Chondrocyte (in vitro differentiated cells): ENCODE results near the gene ZNF597. TPM values are rescaled to one million over a fixed set of nuclear protein-coding genes. Genes with fewer than 3 reads are reported as not detected.

Experiments used
- DNase-seq: peaks from one replicate; pipeline ENCODE4 v3.0.0; 2021; ENCODE audit warnings: mixed read lengths, low spot score
- H3K27ac Mint-ChIP-seq: one replicate; pipeline ENCODE4 v1.8.0; 2021; ENCODE audit warnings: mild to moderate bottlenecking, moderate library complexity, mixed read lengths; ENCODE audit not compliant: unreplicated experiment
- H3K27me3 Mint-ChIP-seq: 2 replicates; pipeline ENCODE4 v1.8.0; 2021; ENCODE audit warnings: low read depth, mixed read lengths
- H3K36me3 Mint-ChIP-seq: 2 replicates; pipeline ENCODE4 v1.8.0; 2021; ENCODE audit warnings: low read depth, mixed read lengths
- H3K4me1 Mint-ChIP-seq: 2 replicates; pipeline ENCODE4 v1.8.0; 2021; ENCODE audit warnings: low read depth, mild to moderate bottlenecking, mixed read lengths
- H3K4me3 Mint-ChIP-seq: one replicate; pipeline ENCODE4 v1.8.0; 2021; ENCODE audit warnings: mild to moderate bottlenecking, moderate library complexity, mixed read lengths; ENCODE audit not compliant: unreplicated experiment
- H3K9me3 Mint-ChIP-seq: 2 replicates; pipeline ENCODE4 v1.8.0; 2021; ENCODE audit warnings: low read depth, mixed read lengths
- total RNA-seq: library from RNA; stranded (reverse); gene quantifications from 3 replicates; pipeline ENCODE4 v1.2.1, GENCODE V29; 2021
- TF ChIP-seq, protein P1 (sequence below): fragments of 200-600 bp; sonication (generic); IDR thresholded peaks from 2 replicates; pipeline ENCODE4 v1.5.0; 2021; ENCODE audit warnings: antibody characterized with exemption, mild to moderate bottlenecking, moderate library complexity

ZNF597 gene
- total RNA-seq, 1 donor from 2014 or later, result 2.5 TPM

DNA sequence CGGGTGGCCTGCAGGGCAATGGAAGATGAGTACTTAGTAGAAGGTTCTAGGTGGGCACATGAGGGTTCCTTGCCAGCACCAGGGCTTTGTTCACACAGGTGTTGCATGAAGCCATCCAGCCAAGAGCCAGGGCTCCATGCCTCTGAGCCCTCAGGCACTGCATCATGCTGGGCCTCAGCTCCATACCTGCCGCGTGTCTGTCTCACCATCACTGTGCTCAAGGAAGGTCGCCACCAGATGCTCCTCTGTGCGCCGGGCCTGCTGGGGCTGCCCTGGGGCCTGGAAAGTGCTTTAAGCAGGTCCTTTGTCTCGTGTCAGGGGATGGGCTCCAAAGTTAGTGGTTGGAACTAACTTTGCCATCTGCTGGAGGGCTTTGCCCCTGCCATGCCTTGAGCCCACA is 26.4 kb upstream of the ZNF597 start:
- no peak overlapping the region for H3K27ac Mint-ChIP-seq
- no peak for DNase-seq
- no peaks in the 10 kb centered on the region for H3K9me3 Mint-ChIP-seq
- peaks cover 16% of the 10 kb centered on the region for H3K4me1 Mint-ChIP-seq
- no peaks in the 10 kb centered on the region for H3K27me3 Mint-ChIP-seq
- no peak overlapping the region for H3K4me3 Mint-ChIP-seq
- H3K36me3 Mint-ChIP-seq, result peaks cover 5% of the 10 kb centered on the region
- TF ChIP-seq, protein P1, sequence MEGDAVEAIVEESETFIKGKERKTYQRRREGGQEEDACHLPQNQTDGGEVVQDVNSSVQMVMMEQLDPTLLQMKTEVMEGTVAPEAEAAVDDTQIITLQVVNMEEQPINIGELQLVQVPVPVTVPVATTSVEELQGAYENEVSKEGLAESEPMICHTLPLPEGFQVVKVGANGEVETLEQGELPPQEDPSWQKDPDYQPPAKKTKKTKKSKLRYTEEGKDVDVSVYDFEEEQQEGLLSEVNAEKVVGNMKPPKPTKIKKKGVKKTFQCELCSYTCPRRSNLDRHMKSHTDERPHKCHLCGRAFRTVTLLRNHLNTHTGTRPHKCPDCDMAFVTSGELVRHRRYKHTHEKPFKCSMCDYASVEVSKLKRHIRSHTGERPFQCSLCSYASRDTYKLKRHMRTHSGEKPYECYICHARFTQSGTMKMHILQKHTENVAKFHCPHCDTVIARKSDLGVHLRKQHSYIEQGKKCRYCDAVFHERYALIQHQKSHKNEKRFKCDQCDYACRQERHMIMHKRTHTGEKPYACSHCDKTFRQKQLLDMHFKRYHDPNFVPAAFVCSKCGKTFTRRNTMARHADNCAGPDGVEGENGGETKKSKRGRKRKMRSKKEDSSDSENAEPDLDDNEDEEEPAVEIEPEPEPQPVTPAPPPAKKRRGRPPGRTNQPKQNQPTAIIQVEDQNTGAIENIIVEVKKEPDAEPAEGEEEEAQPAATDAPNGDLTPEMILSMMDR, result no peak

DNA sequence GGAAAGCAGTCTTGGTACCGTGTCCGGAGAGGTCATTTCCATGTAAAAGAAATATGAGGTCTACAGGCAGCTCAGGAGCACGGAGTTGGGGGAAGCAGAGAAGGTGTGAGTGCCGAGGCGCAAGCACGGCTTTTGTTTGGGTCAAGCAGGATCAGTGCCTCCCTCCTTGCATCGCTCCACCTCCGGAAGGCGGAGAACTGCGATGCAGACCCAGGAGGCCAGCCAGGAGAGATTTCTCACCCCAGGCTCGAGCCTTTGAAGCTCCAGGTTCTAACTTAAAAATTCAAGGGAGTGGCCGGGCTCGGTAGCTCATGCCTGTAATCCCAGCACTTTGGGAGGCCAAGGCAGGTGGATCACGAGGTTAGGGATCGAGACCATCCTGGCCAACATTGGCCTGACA is 25.2 kb upstream of the ZNF597 start:
- no peak for DNase-seq
- H3K4me3 Mint-ChIP-seq, result no peak overlapping the region
- H3K27me3 Mint-ChIP-seq, result no peaks in the 10 kb centered on the region
- TF ChIP-seq, protein P1, result no peak
- no peak overlapping the region for H3K27ac Mint-ChIP-seq
- peaks cover 5% of the 10 kb centered on the region for H3K36me3 Mint-ChIP-seq
- H3K4me1 Mint-ChIP-seq, result peaks cover 24% of the 10 kb centered on the region
- no peaks in the 10 kb centered on the region for H3K9me3 Mint-ChIP-seq

DNA sequence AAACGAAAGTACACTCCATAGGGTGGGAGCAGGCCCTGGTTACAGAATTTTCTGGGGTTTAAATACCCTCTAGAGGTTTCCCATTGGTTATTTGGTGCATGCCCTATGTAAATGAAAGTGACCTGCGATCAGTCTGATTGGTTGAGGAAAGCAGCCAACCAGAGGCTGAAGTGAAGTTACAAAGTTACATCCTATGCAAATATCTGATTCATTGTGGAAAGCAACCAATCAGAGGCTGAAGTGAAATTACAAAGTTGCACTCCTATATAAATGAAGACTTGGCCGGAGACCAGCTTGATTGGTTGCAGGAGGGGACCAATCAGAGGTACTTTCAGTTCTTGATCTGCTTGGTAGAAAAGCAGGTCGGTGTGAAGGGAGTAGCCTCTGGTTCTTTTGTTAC is 24.6 kb upstream of the ZNF597 start:
- Mint-ChIP-seq H3K4me3 (no peak overlapping the region), H3K9me3 (no peaks in the 10 kb centered on the region), H3K36me3 (peaks cover 5% of the 10 kb centered on the region), H3K4me1 (peaks cover 20% of the 10 kb centered on the region), H3K27me3 (no peaks in the 10 kb centered on the region), H3K27ac (no peak overlapping the region)
- DNase-seq, result no peak
- TF ChIP-seq, protein P1, result no peak

DNA sequence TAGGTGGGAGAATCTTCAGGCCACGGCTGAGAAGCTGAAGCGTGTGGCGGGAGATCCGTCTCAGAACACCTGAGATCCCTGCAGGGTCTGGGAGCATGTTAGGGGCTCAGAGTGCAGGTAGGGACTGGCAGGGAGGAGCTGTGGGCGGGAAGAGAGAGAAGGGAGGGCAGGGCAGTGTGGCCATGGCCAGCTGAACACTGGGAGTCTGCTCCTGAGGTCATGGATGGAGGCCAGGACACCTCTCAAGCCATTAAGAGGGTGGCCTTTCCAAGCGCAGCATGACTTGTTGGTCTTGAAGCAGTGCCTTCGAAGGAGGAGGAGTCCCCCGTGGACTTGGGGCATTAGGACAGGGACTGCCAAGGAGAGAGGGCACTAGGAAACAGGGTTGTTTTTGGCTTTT is 23.9 kb upstream of the ZNF597 start:
- Mint-ChIP-seq H3K27me3 (no peaks in the 10 kb centered on the region), H3K36me3 (peaks cover 5% of the 10 kb centered on the region), H3K27ac (no peak overlapping the region), H3K4me1 (peaks cover 23% of the 10 kb centered on the region), H3K9me3 (no peaks in the 10 kb centered on the region), H3K4me3 (no peak overlapping the region)
- TF ChIP-seq, protein P1, result no peak
- DNase-seq, result no peak

DNA sequence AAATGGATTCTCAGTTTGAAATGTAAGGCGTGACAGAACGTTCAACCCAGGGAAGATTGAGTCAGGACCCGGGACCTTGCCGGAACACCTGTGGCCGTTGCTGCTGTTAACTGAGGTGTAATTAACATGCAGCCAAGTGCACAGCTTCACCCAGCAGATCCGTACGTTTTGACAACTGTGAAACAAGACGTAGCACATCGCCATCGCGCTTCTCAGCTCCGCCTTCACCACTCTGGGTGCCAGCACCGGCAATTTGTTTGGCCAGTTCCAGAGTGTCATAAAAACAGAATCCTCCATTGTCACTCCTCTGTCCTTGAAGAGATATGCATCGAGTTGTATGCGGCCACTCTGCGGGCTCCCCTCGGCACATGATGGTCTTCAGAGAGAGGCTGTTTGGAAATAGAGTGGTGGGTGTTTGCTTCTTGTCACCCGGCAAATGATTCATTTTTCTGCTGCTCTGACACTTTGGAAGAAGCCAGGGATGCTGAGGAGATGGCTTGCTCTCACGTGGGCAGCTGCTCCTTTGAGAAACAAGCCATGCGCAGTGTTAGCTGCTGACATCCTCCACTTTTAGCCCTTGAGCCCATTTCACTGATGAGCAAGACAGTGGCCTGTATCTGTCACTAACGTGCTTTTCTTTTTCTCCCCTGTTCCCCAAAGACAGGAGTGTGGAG is 22.7 kb upstream of the ZNF597 start:
- Mint-ChIP-seq H3K9me3 (no peaks in the 10 kb centered on the region), H3K27ac (no peak overlapping the region), H3K36me3 (peaks cover 5% of the 10 kb centered on the region), H3K27me3 (no peaks in the 10 kb centered on the region), H3K4me3 (no peak overlapping the region), H3K4me1 (peaks cover 32% of the 10 kb centered on the region)
- TF ChIP-seq, protein P1, result no peak
- DNase-seq, result no peak
